Erythroblast (primary cell): ENCODE data around the gene NPIPA7.
"Not testable (repeated sequence)": the region's sequence is repeated elsewhere in the genome, so short reads cannot be mapped to it uniquely, and the experiment has no call there.

Experiments
- GATA1 ChIP-seq: IDR thresholded peaks from 2 replicates; pipeline ENCODE4 v1.6.1; 2011; ENCODE audit warnings: low read depth, mild to moderate bottlenecking, control low read depth, low read length, moderate library complexity
- POLR2A ChIP-seq: IDR thresholded peaks from 2 replicates; pipeline ENCODE4 v1.6.1; 2011; ENCODE audit warnings: mild to moderate bottlenecking, low read length

DNA sequence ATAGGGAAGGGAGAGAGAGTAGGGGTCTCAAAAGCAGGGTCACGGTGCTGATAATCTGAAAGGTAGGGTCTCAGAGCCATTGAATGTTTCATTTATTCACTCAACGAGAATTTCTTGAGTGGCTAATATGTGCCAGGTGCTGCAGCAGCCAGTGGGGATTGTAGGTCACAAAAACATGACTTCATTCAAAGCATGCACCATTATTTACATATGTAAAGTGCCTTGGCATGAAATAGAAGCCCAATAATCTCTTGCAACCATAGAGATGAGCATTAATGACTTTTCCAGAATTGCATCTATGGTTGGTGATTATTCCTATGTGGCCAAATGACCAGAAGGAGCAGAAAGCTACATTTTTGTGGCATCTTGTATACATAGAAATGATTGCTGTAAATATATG lies 46.2 kb downstream of the NPIPA7 start:
- TF ChIP-seq POLR2A, GATA1: not testable (repeated sequence)
